GM12875 (cell line): ENCODE results near the gene DLK2.

Experiments
- H3K4me3 ChIP-seq: one replicate; pipeline ENCODE4 v1.5.1; 2011; ENCODE audit warnings: low read depth, low read length, control low read depth
- TF ChIP-seq, protein P1 (sequence below): IDR thresholded peaks from 2 replicates; pipeline ENCODE4 v1.5.1; 2011; ENCODE audit warnings: low read depth, mild to moderate bottlenecking, control low read depth, inconsistent platforms, low read length, moderate library complexity, borderline replicate concordance; ENCODE audit not compliant: insufficient read depth

Gene DLK2

DNA sequence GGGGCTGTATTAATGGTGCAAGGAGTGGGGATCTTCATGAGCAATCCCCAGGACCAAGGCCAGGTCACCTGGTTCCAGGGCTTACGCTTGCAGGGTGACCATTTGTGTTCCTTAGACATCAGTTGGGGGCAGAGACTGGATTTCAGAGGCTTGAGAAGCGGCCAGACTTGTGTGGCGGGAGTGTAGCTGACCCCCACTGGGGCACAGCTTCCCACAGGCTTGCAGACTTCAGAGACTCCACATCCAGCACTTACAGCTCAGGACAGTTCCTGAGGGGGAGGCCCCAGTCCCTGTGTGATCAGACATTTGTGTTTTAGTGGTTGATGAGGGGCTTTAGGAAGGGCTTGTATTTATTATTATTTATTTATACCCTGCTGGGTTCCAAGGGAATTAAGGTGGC lies 37.3 kb upstream of the DLK2 start:
- TF ChIP-seq, protein P1, sequence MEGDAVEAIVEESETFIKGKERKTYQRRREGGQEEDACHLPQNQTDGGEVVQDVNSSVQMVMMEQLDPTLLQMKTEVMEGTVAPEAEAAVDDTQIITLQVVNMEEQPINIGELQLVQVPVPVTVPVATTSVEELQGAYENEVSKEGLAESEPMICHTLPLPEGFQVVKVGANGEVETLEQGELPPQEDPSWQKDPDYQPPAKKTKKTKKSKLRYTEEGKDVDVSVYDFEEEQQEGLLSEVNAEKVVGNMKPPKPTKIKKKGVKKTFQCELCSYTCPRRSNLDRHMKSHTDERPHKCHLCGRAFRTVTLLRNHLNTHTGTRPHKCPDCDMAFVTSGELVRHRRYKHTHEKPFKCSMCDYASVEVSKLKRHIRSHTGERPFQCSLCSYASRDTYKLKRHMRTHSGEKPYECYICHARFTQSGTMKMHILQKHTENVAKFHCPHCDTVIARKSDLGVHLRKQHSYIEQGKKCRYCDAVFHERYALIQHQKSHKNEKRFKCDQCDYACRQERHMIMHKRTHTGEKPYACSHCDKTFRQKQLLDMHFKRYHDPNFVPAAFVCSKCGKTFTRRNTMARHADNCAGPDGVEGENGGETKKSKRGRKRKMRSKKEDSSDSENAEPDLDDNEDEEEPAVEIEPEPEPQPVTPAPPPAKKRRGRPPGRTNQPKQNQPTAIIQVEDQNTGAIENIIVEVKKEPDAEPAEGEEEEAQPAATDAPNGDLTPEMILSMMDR, result no peak
- H3K4me3 ChIP-seq, result no peak overlapping the region

DNA sequence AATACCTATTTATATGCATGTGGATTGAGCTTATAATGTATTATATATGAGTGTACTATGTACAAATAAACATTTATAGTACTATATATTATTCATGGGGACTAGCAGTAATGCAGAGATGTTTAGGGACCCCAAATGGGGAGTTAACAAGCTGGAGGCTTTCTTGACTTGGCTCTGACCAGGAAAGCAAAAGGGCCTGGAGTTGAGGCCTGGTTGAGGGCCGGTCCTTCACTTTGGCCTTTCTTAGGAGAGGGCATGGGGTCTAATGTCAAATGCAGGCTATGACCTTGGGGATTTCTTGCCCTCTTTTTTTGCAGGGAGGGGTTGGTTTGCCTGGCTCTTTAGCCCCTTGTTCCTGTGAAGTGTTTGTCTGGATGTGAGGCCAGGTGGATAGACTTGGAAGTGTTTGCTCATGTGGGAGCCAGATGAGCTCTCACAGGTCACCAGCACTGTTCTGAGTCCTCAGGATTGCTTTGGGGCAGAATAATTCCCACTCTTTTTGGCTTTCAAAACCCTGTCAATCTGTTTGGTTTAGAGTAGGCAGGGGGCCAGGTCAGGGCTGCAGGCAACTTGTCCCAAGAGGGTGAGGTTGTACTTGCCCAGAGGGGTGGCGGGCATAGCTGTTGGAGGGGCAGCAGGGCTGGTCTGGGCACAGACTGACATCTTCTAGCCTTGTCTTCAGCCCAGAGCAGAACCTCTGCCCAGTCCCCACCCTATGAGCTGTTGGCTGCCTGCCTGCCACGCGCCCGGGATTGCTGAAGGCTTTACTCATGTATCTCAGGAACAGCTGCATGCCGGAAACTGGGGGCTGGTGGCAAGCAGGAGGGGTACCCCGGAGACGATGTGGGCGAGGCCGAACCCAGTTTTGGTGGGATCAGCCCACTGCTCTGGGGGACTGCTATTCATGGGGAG lies 36.7 kb upstream of the DLK2 start:
- TF ChIP-seq, protein P1, result no peak
- H3K4me3 ChIP-seq, result no peak overlapping the region

DNA sequence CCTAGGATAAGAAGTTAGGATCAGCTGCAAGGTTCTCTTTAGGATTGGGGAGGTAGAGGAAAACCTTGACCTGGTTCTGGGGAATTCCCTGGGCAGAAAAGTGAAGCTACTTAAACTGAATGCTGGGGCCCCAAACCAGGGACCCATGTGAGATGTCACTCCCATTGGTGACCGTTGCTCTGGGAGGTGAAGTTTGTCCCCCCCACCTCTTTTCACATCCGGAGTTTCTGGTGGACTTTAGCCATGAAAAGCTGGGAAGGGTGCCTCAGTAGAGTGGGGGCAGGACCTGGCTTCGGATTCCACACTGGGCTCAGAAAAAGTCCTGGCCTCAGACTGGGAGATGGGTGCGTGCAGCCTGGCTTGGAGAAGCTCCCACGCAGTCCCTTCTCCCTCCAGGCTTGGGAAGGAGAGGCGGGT lies 35.2 kb upstream of the DLK2 start:
- TF ChIP-seq, protein P1, result no peak
- H3K4me3 ChIP-seq, result no peak overlapping the region

DNA sequence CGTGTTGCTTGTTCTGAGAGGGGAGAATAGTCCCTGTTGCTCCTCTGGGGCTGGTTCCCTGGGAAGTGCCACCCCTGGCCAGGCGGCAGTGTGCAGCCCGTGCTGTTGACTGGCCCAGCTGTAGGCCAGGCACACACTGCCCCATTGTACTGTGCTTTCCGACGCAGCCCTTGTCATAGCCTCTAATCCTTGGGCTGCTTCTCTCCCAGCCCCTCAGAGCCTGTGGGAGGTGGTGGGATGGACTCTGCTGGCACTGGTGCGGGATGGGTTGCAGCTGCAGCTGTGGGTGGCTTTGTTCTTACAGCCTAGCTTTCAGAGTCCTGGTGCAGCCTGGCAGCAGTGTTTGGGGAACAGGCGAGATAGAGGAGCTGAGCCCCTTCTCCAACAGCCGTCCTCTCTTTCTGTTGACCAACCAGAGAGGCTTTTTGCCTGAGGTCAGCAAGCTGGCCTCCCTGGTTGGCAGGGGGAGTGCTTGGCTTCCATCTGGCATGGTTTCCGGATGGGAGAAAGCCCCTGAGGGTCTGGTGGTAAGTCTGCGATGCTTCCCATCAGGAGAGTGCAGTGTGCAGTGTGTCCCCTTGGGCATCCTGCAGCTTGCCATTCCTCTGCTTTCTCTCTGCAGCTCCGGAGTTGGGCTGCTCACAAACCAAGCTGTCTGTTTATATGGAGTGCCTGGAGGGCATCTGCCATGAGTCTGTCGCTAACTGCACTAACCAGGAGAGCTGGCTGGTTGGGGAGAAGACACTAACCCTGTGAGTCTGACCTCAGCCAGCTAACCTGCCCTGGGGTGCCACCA lies 34.1 kb upstream of the DLK2 start:
- TF ChIP-seq, protein P1, result no peak
- no peak overlapping the region for H3K4me3 ChIP-seq

DNA sequence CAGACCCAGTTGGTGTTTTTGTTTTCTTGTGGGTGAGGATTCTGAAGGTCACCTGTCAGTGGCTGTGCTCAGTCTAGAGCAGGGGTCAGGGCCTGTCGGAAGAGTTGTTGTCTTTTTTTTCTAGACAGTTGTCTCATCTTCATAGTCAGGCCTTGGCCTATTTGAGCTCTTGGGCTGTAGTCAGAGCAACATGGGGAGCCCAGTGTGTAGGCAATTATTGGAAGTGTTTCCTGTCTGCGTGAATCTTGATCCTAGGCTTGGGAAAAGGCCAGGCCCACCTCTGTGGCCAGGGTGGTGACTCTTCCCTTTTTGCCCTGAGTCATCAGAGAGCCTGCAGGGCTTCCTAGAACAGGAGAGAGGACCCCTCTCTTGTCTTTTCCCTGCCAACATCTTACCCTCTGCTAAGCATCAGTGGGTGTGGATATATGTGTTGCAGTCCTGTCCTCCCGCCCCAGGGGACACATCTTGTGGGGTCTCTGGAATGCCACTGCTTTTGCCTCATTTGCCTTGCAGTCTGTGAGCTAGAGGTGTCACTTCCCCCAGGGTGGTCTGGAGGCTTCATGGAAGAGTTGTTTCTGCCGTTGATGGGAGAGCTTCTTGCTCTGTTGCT lies 33.4 kb upstream of the DLK2 start:
- H3K4me3 ChIP-seq, result no peak overlapping the region
- TF ChIP-seq, protein P1, result no peak

DNA sequence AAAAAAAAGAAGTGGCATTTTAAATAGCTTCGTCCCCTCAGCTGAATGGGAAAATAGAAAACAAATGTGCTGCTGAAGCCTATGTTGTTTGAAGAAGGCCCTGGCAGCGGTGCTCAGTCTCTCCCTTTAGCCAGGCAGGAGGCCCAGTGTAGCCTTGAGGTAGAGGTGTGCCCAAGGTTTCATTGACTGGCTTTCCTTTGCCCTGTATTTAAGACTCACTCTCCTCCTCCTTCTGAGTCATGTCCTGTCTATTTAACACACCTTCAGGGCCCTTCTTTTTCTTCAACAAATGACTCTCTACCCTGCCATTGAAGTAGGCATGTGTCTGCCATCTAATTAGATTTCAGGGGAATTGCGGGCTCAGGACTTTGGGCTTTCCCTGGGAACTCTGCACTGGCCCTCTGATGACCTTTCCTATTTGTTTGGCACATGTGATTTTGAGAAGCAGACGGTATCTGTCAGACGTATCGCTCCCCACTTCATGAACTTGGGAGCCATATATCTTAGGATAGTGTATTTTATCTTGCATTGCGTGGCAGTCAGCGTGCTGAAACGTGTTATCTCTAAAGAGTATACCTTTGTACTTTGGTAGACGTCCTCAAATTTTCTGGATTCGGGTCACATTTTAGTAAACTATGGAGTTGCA lies 26.4 kb upstream of the DLK2 start:
- H3K4me3 ChIP-seq, result no peak overlapping the region
- TF ChIP-seq, protein P1, result no peak
